ENCODE results near the gene IRX4.

DNA sequence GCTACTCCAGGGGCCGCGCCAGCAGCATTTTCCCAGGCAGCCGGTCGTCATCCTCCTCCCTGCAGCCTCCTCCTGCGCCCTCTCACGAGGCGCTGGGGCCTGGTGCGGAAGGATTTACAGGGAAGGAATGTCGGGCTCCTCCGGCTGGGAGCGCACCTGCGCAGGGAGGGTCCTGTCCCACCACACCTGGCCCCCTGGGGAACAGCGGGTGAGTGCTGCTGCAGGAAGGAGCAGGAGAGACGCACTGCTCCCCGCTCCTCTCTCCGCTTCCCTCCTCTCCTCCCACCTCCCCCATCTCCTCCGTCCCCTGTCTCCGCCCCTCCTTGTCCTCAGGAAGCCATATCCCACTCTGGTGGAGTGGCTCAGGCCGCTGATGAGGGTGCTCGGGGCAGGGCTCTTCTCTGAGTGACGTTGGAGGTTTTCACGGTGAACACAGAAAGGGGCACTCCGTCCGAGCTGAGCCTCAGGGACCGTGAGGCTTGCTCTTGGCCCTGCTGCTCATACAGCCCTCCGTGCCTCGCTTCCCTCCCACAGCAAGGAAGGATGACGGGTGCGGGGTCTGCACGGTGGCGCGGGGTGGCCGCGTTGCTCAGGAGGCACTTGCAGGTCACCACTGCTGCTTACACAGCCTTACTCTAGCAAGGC, 31.3 kb downstream of the IRX4 start:
- TF ChIP-seq FOXM1 (IDR thresholded peaks at IDR 0.05; ENCODE audit: borderline replicate concordance, low read depth) (no peak), EGR1 (IDR thresholded peaks at IDR 0.05) (no peak)
